ENCODE data around the gene MKI67. TPM values are rescaled to one million over a fixed set of nuclear protein-coding genes. Genes with fewer than 3 reads are reported as not detected.
A peak's percentile ranks its signal among the peaks of the same experiment; 100 is the strongest.

The MKI67 gene
- total RNA-seq, 4 donors from 2014 or later = 5.6 to 13.0 (median 8.9) TPM

- Histone ChIP-seq H3K9me3 (no peaks in the 10 kb centered on the region), H3K4me3 (no peak overlapping the region), H3K27ac (no peak overlapping the region), H3K27me3 (no peaks in the 10 kb centered on the region), H3K4me1 (no peaks in the 10 kb centered on the region), H3K36me3 (peaks cover 10% of the 10 kb centered on the region)
- peak in 1 of 2 donors; percentile 16 for DNase-seq (ENCODE audit: low spot score in 2 of 2)
- TF ChIP-seq EP300 (IDR thresholded peaks at IDR 0.05) (no peak), POLR2AphosphoS5 (IDR thresholded peaks at IDR 0.05) (no peak), POLR2A (IDR thresholded peaks at IDR 0.05) (no peak), CTCF (IDR thresholded peaks at IDR 0.05) (no peak)
- 64% methylated on average over 7 of the region's 7 CpGs for WGBS
Observed at GRCh38 chr10:128087146-128087883, 38.9 kb downstream of the MKI67 start.

GRCh38 chr10:128086003-128086863 is 40.0 kb downstream of the MKI67 start:
- Histone ChIP-seq H3K9me3 (no peaks in the 10 kb centered on the region), H3K27me3 (no peaks in the 10 kb centered on the region), H3K27ac (no peak overlapping the region), H3K36me3 (peaks cover 11% of the 10 kb centered on the region), H3K4me1 (no peaks in the 10 kb centered on the region), H3K4me3 (no peak overlapping the region)
- no peak for TF ChIP-seq EP300 (IDR thresholded peaks at IDR 0.05)
- no peak for TF ChIP-seq CTCF (IDR thresholded peaks at IDR 0.05)
- no peak for TF ChIP-seq POLR2A (IDR thresholded peaks at IDR 0.05)
- TF ChIP-seq POLR2AphosphoS5 (IDR thresholded peaks at IDR 0.05) = no peak
- peak; percentile 38 to 60 for DNase-seq (ENCODE audit: low spot score in 2 of 2)
- WGBS = 85% methylated on average over 4 of the region's 10 CpGs

GRCh38 chr10:128084991-128085390 is 41.2 kb downstream of the MKI67 start:
- WGBS = 94% methylated on average over 8 of the region's 8 CpGs
- TF ChIP-seq CTCF (IDR thresholded peaks at IDR 0.05) = no peak
- no peak for TF ChIP-seq POLR2A (IDR thresholded peaks at IDR 0.05)
- no peak for TF ChIP-seq POLR2AphosphoS5 (IDR thresholded peaks at IDR 0.05)
- no peak for TF ChIP-seq EP300 (IDR thresholded peaks at IDR 0.05)
- H3K27me3 ChIP-seq = no peaks in the 10 kb centered on the region
- H3K4me3 ChIP-seq = no peak overlapping the region
- H3K4me1 ChIP-seq = no peaks in the 10 kb centered on the region
- H3K27ac ChIP-seq = no peak overlapping the region
- peaks cover 23% of the 10 kb centered on the region for H3K36me3 ChIP-seq
- DNase-seq (ENCODE audit: low spot score in 2 of 2) = peak; percentile 24 to 28
- no peaks in the 10 kb centered on the region for H3K9me3 ChIP-seq

- WGBS = 93% methylated on average over 10 of the region's 10 CpGs
- DNase-seq (ENCODE audit: low spot score in 2 of 2) = peak; percentile 29 to 54
Observed at GRCh38 chr10:128084364-128084763, 41.9 kb downstream of the MKI67 start.

More at GRCh38 chr10:128084364-128084763, 41.9 kb downstream of the MKI67 start:
- no peak overlapping the region for H3K27ac ChIP-seq
- H3K9me3 ChIP-seq = no peaks in the 10 kb centered on the region
- no peaks in the 10 kb centered on the region for H3K27me3 ChIP-seq
- H3K4me1 ChIP-seq = no peaks in the 10 kb centered on the region
- no peak overlapping the region for H3K4me3 ChIP-seq
- peaks cover 29% of the 10 kb centered on the region for H3K36me3 ChIP-seq
- TF ChIP-seq CTCF (IDR thresholded peaks at IDR 0.05) (no peak), POLR2A (IDR thresholded peaks at IDR 0.05) (no peak), POLR2AphosphoS5 (IDR thresholded peaks at IDR 0.05) (no peak), EP300 (IDR thresholded peaks at IDR 0.05) (no peak)
